VCaP (cell line): ENCODE measurements around the gene IL18R1.
A peak's percentile ranks its signal among the peaks of the same experiment; 100 is the strongest.

ENCODE experiments used
- H3K27ac ChIP-seq: fragments of 450-650 bp; 2 replicates; pipeline ENCODE4 v1.5.1; 2017
- TF ChIP-seq, protein P1 (sequence below): fragments of 450-650 bp; conservative IDR thresholded peaks from 2 replicates; pipeline ENCODE4 v1.5.1; 2017; ENCODE audit warnings: mild to moderate bottlenecking, moderate library complexity

The IL18R1 gene

DNA sequence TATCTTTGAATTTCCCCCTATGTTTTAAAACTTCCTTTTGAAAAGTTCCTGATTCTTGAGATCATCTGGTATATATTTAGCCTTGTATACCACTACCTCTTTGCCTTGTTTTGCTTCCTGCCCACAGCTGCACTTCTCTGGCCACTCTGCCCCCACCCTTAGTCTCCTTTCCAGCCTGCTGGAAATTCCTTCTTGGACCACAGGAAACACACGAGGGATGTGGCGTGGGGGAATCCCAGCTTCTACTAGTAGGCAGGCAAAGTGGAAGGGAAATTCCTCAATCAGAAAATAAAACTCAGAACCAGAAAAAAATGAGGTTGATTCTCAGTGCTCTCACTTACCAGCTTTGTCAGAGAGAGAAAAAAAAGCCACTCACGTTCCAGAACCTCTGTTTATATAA, 80.7 kb downstream of the IL18R1 start:
- TF ChIP-seq, protein P1, sequence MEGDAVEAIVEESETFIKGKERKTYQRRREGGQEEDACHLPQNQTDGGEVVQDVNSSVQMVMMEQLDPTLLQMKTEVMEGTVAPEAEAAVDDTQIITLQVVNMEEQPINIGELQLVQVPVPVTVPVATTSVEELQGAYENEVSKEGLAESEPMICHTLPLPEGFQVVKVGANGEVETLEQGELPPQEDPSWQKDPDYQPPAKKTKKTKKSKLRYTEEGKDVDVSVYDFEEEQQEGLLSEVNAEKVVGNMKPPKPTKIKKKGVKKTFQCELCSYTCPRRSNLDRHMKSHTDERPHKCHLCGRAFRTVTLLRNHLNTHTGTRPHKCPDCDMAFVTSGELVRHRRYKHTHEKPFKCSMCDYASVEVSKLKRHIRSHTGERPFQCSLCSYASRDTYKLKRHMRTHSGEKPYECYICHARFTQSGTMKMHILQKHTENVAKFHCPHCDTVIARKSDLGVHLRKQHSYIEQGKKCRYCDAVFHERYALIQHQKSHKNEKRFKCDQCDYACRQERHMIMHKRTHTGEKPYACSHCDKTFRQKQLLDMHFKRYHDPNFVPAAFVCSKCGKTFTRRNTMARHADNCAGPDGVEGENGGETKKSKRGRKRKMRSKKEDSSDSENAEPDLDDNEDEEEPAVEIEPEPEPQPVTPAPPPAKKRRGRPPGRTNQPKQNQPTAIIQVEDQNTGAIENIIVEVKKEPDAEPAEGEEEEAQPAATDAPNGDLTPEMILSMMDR, result no peak
- H3K27ac ChIP-seq, result no peak overlapping the region

DNA sequence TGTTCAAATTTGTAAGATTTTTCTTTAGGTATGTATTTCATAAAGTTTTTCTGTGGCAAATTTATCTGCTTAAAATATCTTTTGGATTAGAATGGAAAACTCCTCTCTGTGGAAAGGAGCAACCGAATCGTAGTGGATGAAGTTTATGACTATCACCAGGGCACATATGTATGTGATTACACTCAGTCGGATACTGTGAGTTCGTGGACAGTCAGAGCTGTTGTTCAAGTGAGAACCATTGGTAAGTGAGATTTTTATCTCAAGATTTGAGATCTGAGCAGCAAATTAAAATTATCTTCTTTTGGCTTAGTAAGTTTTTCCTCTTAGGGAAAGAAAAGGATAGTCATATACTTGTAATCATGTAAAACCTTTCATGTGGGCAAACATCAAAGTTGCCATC, 81.5 kb downstream of the IL18R1 start:
- TF ChIP-seq, protein P1, result no peak
- no peak overlapping the region for H3K27ac ChIP-seq

DNA sequence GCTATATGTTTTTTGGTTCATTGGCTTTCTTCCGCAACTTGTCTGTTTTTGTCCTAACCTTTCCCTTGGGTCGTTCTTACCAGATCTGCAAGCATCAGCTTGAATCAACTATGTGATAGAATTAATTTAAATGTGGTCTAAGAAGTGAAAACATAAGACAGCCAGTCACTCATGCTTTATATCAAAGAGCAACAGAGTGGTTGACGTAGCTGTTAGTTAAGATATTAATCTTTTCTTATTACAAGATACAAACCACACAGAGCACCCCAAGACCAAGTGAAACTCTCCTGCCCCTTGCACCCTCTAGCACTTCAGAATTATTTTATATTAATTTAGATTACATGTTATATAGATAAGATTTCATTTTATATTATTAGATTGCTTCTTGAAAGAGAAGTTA, 82.5 kb downstream of the IL18R1 start:
- TF ChIP-seq, protein P1, result no peak
- H3K27ac ChIP-seq, result no peak overlapping the region

DNA sequence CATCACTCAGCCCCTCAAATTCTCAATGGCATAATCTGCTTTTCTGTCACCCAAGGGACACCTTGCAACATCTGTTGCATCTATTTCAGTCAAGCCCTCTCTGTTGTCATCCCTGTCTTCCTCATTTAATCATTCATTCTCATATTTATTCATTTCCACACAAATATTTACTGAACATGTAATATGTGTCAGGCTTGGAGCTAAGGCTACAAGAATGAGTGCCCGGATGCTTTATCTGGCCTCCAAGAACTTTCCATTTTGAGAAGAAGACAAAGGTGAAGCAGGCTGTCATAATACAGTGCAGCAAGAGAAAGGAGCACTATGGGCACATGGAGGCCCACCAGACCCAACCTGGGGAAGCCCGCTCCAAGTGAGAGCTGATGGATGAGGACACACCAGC, 83.0 kb downstream of the IL18R1 start:
- TF ChIP-seq, protein P1, result no peak

DNA sequence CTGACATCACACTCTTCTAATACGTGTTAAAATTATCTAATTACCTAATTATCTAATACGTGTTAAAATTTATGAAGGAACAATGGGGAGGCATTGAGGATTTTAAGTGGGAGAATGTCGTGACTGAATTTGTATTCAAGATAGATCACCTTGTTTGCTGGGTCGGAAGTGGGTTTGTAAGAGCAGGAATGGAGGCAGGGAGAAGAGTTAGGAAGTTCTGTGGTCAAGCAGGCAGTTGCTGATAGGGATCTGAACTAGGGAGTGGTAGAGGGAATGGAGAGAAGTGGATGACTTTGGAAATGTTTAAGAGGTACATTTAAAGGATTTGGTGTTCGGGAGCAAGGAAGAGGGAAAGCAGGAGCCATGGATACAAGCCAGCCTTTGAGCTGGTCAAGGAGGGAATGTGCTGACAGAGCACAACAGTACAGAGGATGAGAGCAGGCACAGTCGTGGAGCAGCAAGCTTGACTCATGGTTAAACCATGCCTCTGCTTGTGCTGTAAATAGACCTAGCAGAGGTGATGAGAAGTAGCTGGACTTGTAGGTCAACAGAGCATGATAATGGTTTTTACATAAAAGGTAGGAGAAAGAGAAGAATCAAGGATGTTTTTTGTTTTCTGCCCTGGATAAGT, 83.6 kb downstream of the IL18R1 start:
- no peak overlapping the region for H3K27ac ChIP-seq
- TF ChIP-seq, protein P1, result no peak

More for the DNA sequence above, 83.0 kb downstream of the IL18R1 start:
- H3K27ac ChIP-seq, result no peak overlapping the region

DNA sequence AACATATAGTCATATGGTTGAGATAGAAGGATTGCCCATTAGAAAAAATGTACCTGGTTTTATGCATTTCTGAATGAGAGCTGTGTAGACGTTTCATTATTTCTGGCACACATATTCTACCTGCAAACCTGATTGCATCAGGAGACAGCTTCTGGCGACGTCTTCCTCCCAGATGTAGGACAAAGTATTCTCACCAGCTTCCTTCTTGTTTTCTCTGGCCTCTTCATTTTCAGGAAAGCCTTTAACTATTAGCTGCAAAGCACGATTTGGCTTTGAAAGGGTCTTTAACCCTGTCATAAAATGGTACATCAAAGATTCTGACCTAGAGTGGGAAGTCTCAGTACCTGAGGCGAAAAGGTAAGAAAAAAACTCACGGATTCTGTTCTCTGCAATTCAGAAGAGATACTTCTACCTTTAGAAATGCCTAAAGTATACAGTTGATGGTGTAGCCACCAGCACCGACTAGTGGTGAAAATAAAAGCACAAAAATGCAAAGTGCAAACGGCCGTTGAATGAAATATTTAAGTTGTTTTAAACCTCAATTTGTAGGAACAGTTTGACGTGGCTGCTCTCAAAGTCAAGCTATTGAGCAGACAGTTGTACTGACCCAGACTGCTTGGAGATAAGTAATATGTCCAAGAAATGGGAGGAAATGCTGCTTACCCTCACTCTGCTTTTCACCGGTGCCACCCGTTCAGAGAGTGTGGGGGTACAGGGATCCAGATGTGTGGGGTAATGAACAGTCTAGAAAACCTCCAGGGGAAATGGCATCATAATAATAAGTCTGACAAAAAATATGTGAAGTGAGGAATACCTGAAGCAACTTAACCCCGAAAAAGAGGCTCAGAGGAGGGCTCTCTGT, 87.6 kb downstream of the IL18R1 start:
- TF ChIP-seq, protein P1, result peak; percentile 82
- H3K27ac ChIP-seq, result peak overlapping the region; percentile 73

DNA sequence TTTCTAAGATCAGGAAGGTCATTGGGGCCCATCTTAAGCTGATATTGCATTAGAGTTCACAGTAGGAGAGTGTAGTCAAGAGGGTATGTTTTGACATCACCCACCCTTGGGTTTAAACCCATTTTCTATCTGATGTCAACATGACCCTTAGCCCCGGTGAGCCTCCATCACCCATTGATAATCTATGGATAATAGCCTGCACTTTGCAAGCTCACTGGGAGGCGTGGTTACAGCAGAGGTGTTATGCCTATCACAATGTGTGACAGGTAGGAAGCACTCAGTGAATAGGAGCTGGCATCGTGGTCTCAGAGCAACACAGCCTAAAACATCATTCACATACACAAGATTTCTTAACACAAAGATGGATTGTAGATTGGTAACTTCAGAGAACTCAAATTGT, 88.6 kb downstream of the IL18R1 start:
- peak overlapping the region; percentile 73; the same call in 1 of the 2 replicates for H3K27ac ChIP-seq
- TF ChIP-seq, protein P1, result no peak
